Heart right ventricle (tissue), 16 donors: ENCODE results near the gene BASP1. TPM values are rescaled to one million over a fixed set of nuclear protein-coding genes. Genes with fewer than 3 reads are reported as not detected.
"Not testable (repeated sequence)": the region's sequence is repeated elsewhere in the genome, so short reads cannot be mapped to it uniquely, and the experiment has no call there.

Source experiments
- ATAC-seq, 8 donors: fragments of 200-7000 bp; cut with Tn5 transposase; one replicate each; pipeline ENCODE4 v1.9.1; 2020; ENCODE audit warnings: mild to moderate bottlenecking in 8 of 8, moderate library complexity in 8 of 8, moderate number of reproducible peaks in 1 of 8
- DNase-seq, 2 donors: peaks; one replicate each; pipeline ENCODE4 v3.0.0-alpha.2; 2020
- H3K27ac ChIP-seq, 10 donors: fragments of 200-600 bp; sonication (generic) in 2 of 10; one replicate each; pipeline versions ENCODE4 v1.5.0 to v1.8.0; 2020 to 2022; ENCODE audit warnings: mild to moderate bottlenecking in 3 of 10
- H3K27me3 ChIP-seq, 7 donors: fragments of 200-600 bp; one replicate each; pipeline ENCODE4 v1.8.0; 2021 to 2022; ENCODE audit warnings: mild to moderate bottlenecking in 2 of 7
- H3K36me3 ChIP-seq, 9 donors: fragments of 200-600 bp; sonication (generic) in 1 of 9; one replicate each; pipeline versions ENCODE4 v1.5.0 to v1.8.0; 2020 to 2022; ENCODE audit warnings: mild to moderate bottlenecking in 2 of 9
- H3K4me1 ChIP-seq, 9 donors: fragments of 200-600 bp; sonication (generic) in 1 of 9; one replicate each; pipeline versions ENCODE4 v1.5.0 to v1.8.0; 2020 to 2022; ENCODE audit warnings: mild to moderate bottlenecking in 4 of 9
- H3K4me3 ChIP-seq, 10 donors: fragments of 200-600 bp; sonication (generic) in 2 of 10; one replicate each; pipeline versions ENCODE4 v1.5.0 to v1.8.0; 2020 to 2022; ENCODE audit warnings: mild to moderate bottlenecking in 7 of 10, moderate library complexity in 2 of 10
- H3K9me3 ChIP-seq, 11 donors: fragments of 200-600 bp in 10 of 11; sonication (generic) in 2 of 11; one replicate each; pipeline versions ENCODE4 v1.5.0 to v1.8.0; 2013 to 2022; ENCODE audit warnings: mild to moderate bottlenecking in 2 of 11, control low read depth in 1 of 11, moderate library complexity in 1 of 11
- WGBS, 2 donors: extraction: QIAGEN DNeasy Blood & Tissue Kit; methylation state at CpG; one replicate each; pipeline ENCODE4 v1.1.7; 2013; ENCODE audit warnings: inconsistent platforms in 1 of 2; 5-methylcytosine and 5-hydroxymethylcytosine counted together
- intact Hi-C, 10 donors: fragments of 100-400 bp; cut with DNase I; formaldehyde crosslinking; loops; one replicate each; pipeline versions ENCODE4 v1.11.1 to v1.14.2; 2022
- polyA plus RNA-seq, 2 donors: library from polyadenylated mRNA; stranded (reverse); fragments of 200-250 nt; gene quantifications; one replicate each; pipeline ENCODE4 v1.2.3, GENCODE V29; 2013
- total RNA-seq, 10 donors: library from RNA; stranded (reverse); fragmentation: NEBNext Ultra II Directional in 3 of 10; extraction: Animal tissue kit (Norgen Biotek cat#: 25700) in 3 of 10; gene quantifications; one replicate each; pipeline versions ENCODE4 v1.2.1 to v1.2.4, GENCODE V29; 2021 to 2023
- TF ChIP-seq, protein P1 (sequence below), 9 donors: fragments of 200-600 bp; sonication (generic) in 2 of 9; IDR thresholded peaks; one replicate each; pipeline versions ENCODE4 v1.5.0 to v1.8.0; 2021 to 2022; ENCODE audit warnings: antibody characterized with exemption in 9 of 9, mild to moderate bottlenecking in 5 of 9, moderate library complexity in 1 of 9
- donor health status: Arrhythmogenic right ventricular cardiomyopathy.
- donor health status: ischemic (EF 13 %, LVEDD 7.1; RV severe dilation, severe dysfunction).
- donor health status: healthy with polysubstance abuse.
- donor health status: DM: no; HTN: yes; CAD: no.
- donor health status: DM: no; HTN: no; CAD: no.
- donor health status: ischemic (EF 25% LVEDD 6.9; RV normal size, moderate dysfunction).
- donor health status: ischemic (EF 25% LVEDD 5.7; RV mildly dilated, moderate dysfunction).
- donor health status: healthy.
- donor health status: DM: yes; HTN: yes; CAD: no.
- donor health status: Ischemic cardiomyopathy.
- donor health status: ischemic (EF 35%, LVEDD 5.7; RV mildly dilated, moderate dysfunction).
- donor health status: nonischemic (EF 11% LVEDD 7.7; RV severe dilation, severe dysfunction).
- donor health status: DM: yes; HTN: yes; CAD: no.
- donor health status: PGD.
- donor health status: ischemic (EF 29% LVEDD 5.4; RV normal size, mild dysfunction).
- donor health status: nonischemic (EF 23%, LVEDD 6.1; RV moderate dilation, normal function).

Gene BASP1
- total and polyA plus RNA-seq, 12 donors, result 0.42 to 8.8 (median 1.6) TPM

DNA sequence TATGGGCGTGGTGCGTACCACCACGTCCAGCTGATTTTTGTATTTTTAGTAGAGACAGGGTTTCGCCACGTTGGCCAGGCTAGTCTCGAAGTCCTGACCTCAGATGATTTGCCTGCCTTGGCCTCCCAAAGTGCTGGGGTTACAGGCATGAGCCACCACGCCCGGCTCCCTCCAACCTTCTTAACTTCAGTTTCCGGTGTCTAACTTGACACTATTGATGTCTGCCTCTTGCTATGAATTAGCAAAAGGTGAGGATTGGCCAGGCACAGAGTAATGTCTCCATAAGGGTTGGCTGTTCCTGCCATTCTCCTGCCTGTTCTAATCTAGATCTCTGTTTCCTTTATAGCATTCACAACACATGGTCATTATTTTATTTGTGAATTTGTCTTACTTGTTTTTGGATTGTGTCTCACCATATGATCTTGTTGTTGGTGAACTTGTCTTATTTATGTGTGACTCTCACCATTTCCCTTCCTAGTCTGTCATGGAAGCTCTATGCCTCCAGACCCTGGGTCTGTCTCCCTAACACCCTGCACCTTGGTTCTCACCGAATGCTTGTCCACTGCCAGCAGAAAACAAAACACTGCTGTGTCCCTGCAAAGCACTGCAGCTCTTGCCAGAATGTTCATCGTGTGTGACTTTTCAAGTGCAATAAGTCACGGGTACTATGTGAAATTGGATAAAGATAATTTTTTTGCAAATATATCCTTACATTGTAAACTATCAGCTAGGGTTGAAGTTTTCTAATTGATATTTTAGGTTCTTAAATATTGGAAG lies 26.0 kb downstream of the BASP1 start:
- no peak for ATAC-seq
- 85 to 86% methylated on average over 12 of the region's 12 CpGs for WGBS, 2 donors
- no peak for DNase-seq

DNA sequence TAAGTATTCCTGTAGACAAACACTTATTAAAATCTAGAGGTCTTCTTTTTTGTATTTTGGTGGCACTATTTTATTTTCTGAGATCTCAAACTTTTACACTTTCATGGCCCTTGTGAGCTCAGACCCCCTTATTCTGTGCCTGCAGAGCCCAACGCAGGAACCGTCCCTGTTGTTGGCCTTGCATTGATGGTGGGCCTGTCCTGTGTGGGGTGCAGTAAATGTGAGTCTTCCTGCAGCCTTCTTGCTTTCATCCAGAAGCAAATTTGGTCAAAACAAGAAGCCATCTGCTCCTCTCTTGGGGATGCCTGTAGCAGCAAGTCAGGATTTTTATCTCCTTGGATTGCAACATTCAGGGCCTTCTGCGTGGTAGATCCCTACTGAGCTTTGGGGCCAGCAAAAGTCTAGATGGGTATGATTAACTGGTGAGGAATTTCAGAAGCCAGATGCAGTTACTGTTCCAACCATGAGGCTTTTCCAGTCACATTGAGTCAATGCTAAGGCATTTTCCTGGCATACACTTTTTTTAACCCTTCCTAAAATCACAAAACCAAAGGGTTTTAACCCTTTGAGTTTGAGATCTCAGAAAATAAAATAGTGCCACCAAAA lies 31.7 kb downstream of the BASP1 start:
- peaks cover 0 to 8% (median 0%) of the 10 kb centered on the region in 9 donors for H3K4me1 ChIP-seq
- DNase-seq, result no peak
- no peak overlapping the region for H3K4me3 ChIP-seq
- ATAC-seq, result peak in 2 of 8 donors; percentile 38 to 85
- H3K36me3 ChIP-seq, result no peaks in the 10 kb centered on the region
- peaks cover 0 to 13% (median 0%) of the 10 kb centered on the region in 7 donors for H3K27me3 ChIP-seq
- no peak overlapping the region for H3K27ac ChIP-seq
- intact Hi-C loops, result no loop called here
- WGBS, 2 donors, result 78 to 85% methylated on average over 3 of the region's 3 CpGs
- H3K9me3 ChIP-seq, result no peaks in the 10 kb centered on the region
- TF ChIP-seq, protein P1, sequence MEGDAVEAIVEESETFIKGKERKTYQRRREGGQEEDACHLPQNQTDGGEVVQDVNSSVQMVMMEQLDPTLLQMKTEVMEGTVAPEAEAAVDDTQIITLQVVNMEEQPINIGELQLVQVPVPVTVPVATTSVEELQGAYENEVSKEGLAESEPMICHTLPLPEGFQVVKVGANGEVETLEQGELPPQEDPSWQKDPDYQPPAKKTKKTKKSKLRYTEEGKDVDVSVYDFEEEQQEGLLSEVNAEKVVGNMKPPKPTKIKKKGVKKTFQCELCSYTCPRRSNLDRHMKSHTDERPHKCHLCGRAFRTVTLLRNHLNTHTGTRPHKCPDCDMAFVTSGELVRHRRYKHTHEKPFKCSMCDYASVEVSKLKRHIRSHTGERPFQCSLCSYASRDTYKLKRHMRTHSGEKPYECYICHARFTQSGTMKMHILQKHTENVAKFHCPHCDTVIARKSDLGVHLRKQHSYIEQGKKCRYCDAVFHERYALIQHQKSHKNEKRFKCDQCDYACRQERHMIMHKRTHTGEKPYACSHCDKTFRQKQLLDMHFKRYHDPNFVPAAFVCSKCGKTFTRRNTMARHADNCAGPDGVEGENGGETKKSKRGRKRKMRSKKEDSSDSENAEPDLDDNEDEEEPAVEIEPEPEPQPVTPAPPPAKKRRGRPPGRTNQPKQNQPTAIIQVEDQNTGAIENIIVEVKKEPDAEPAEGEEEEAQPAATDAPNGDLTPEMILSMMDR (IDR thresholded peaks at IDR 0.05), result no peak

More for the DNA sequence above, 26.0 kb downstream of the BASP1 start:
- no peaks in the 10 kb centered on the region for H3K4me1 ChIP-seq
- intact Hi-C loops, result no loop called here
- no peaks in the 10 kb centered on the region for H3K27me3 ChIP-seq
- TF ChIP-seq, protein P1 (IDR thresholded peaks at IDR 0.05), result no peak
- H3K27ac ChIP-seq, result no peak overlapping the region
- H3K36me3 ChIP-seq, result no peaks in the 10 kb centered on the region
- no peaks in the 10 kb centered on the region for H3K9me3 ChIP-seq
- H3K4me3 ChIP-seq, result no peak overlapping the region

- intact Hi-C loops, H3K4me3 ChIP-seq, DNase-seq, H3K36me3 ChIP-seq, H3K9me3 ChIP-seq, H3K4me1 ChIP-seq, ATAC-seq, H3K27ac ChIP-seq: not testable (repeated sequence)
- WGBS, 2 donors, result 92 to 93% methylated on average over 6 of the region's 6 CpGs
- peaks cover 0 to 13% (median 0%) of the 10 kb centered on the region in 7 donors for H3K27me3 ChIP-seq
These were observed 32.4 kb downstream of the BASP1 start for GRCh38 chr5:17249841-17250240.

- intact Hi-C loops, result no loop called here
- TF ChIP-seq, protein P1 (IDR thresholded peaks at IDR 0.05), result no peak
- Histone ChIP-seq H3K27ac (peak overlapping the region in 1 of 10 donors; percentile 51), H3K27me3 (peaks cover 0 to 13% (median 0%) of the 10 kb centered on the region in 7 donors), H3K4me1 (peaks cover 0 to 17% (median 0%) of the 10 kb centered on the region in 9 donors), H3K36me3 (no peaks in the 10 kb centered on the region), H3K4me3 (no peak overlapping the region), H3K9me3 (no peaks in the 10 kb centered on the region)
- ATAC-seq, result no peak
- 75 to 76% methylated on average over 1 of the region's 1 CpG for WGBS, 2 donors
- no peak for DNase-seq
These were observed 35.1 kb downstream of the BASP1 start for GRCh38 chr5:17252543-17252942.
